Ascending aorta (tissue), 2 donors: ENCODE results near the gene VPS52. TPM values are rescaled to one million over a fixed set of nuclear protein-coding genes. Genes with fewer than 3 reads are reported as not detected.

ENCODE experiments used
- DNase-seq, 2 donors: peaks; one replicate each; pipeline ENCODE4 v3.0.0-alpha.2; 2019; ENCODE audit warnings: low spot score in 2 of 2
- H3K27ac ChIP-seq, 2 donors: fragments of 200-600 bp; sonication (generic); one replicate each; pipeline ENCODE4 v1.5.1; 2016 to 2017; ENCODE audit warnings: mild to moderate bottlenecking in 1 of 2
- H3K27me3 ChIP-seq: fragments of 200-600 bp; sonication (generic); one replicate; pipeline ENCODE4 v1.5.1; 2017
- H3K36me3 ChIP-seq, 2 donors: fragments of 200-600 bp; sonication (generic); one replicate each; pipeline ENCODE4 v1.5.1; 2016
- H3K4me1 ChIP-seq, 2 donors: fragments of 200-600 bp; sonication (generic); one replicate each; pipeline ENCODE4 v1.5.1; 2016 to 2017; ENCODE audit warnings: mild to moderate bottlenecking in 1 of 2
- H3K4me3 ChIP-seq, 2 donors: fragments of 200-600 bp; sonication (generic); one replicate each; pipeline ENCODE4 v1.5.1; 2016 to 2017; ENCODE audit warnings: mild to moderate bottlenecking in 1 of 2
- H3K9me3 ChIP-seq, 2 donors: fragments of 200-600 bp; sonication (generic); one replicate each; pipeline ENCODE4 v1.5.1; 2016
- intact Hi-C: fragments of 100-400 bp; cut with DNase I; formaldehyde crosslinking; loops from one replicate; pipeline ENCODE4 v1.15.1; 2023
- total RNA-seq: library from RNA; depleted of rRNA; stranded (reverse); fragments of >200 nt; gene quantifications from one replicate; pipeline ENCODE4 v1.1.0, GENCODE V29; 2016
- TF ChIP-seq, protein P1 (sequence below), 3 experiments: fragments of 200-600 bp in 2 of 3; fragments of 450-650 bp in 1 of 3; sonication (generic) in 2 of 3; IDR thresholded peaks; one replicate each; pipeline ENCODE4 v1.5.1; 2016 to 2019; ENCODE audit warnings: antibody characterized with exemption in 3 of 3, mild to moderate bottlenecking in 1 of 3, moderate library complexity in 1 of 3

VPS52 gene
- total RNA-seq, 1 donor from 2014 or later: 50.1 TPM

DNA sequence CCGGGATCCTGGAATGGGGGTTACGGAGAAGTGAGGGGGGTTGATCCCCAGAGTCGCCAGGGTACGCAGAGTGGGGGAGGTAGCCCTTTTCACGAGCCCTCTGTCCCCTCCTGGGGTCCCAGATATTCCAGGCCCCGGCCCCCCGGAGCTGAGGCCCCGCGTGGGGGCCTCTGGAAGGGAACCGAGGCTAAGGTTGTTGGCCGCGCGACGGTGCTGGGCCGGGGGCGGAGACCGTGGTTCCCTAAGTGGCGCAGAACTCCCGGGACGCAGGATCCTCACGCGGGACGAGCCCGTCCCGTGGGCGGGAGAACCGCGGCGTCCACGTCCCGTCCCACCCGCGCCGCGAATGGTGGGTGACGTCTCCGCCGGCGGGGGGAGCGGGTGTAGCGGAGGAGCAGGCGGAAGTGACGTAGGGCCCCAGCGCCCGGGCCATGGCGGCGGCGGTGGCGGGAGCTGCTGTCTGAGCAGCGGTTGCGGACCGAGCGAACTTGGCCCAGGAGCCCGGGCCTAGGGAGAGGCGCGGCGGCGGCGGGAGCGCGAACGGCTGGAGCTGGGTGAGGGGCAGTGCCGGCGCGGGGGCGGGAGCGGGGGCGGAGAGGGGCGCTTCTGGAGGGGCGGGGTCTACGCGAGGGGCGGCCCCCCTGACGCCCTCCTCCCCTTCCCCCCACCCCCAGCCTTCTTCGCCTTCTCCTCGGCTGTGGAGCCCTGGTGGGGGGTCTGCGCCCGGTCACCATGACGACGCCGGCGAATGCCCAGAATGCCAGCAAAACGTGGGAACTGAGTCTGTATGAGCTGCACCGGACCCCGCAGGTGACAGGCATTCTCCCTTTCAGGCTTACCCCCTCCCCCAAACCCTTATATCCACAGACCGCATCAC lies 63.3 kb downstream of the VPS52 start, which contains the start of gene RING1:
RING1 (plus strand) TSS at position 410 of the 877 bp plus-strand sequence; CDS start at position 733, 323 bp downstream.
- Histone ChIP-seq H3K9me3 (no peaks in the 10 kb centered on the region), H3K36me3 (peaks cover 4 to 18% of the 10 kb centered on the region in 2 donors), H3K27ac (peak within 1 kb of the TSS; percentile 94 to 95), H3K27me3 (no peaks in the 10 kb centered on the region), H3K4me3 (peak within 1 kb of the TSS; percentile 84 to 88), H3K4me1 (peaks cover under 1 to 20% of the 10 kb centered on the region in 2 donors)
- peak; percentile 51 to 94 for DNase-seq
- intact Hi-C loops: loop anchor here (1.0 to 5.0 kb wide), 5 partner anchors 8 to 204 kb away; partner anchors contain the start of genes KIFC1, PFDN6, PHF1 and RXRB
- TF ChIP-seq, protein P1, sequence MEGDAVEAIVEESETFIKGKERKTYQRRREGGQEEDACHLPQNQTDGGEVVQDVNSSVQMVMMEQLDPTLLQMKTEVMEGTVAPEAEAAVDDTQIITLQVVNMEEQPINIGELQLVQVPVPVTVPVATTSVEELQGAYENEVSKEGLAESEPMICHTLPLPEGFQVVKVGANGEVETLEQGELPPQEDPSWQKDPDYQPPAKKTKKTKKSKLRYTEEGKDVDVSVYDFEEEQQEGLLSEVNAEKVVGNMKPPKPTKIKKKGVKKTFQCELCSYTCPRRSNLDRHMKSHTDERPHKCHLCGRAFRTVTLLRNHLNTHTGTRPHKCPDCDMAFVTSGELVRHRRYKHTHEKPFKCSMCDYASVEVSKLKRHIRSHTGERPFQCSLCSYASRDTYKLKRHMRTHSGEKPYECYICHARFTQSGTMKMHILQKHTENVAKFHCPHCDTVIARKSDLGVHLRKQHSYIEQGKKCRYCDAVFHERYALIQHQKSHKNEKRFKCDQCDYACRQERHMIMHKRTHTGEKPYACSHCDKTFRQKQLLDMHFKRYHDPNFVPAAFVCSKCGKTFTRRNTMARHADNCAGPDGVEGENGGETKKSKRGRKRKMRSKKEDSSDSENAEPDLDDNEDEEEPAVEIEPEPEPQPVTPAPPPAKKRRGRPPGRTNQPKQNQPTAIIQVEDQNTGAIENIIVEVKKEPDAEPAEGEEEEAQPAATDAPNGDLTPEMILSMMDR (IDR thresholded peaks at IDR 0.05): no peak

- H3K27me3 ChIP-seq: no peaks in the 10 kb centered on the region
- peak overlapping the region; percentile 94 to 95 for H3K27ac ChIP-seq
- peaks cover 0 to 23% of the 10 kb centered on the region in 2 donors for H3K4me1 ChIP-seq
- TF ChIP-seq, protein P1 (IDR thresholded peaks at IDR 0.05): no peak
- H3K9me3 ChIP-seq: no peaks in the 10 kb centered on the region
- H3K4me3 ChIP-seq: peak overlapping the region; percentile 84 to 88
- peak in 1 of 2 donors; percentile 82 for DNase-seq
- H3K36me3 ChIP-seq: peaks cover 12 to 25% of the 10 kb centered on the region in 2 donors
- intact Hi-C loops: loop anchor here (1.0 to 5.0 kb wide), 5 partner anchors 7 to 205 kb away; partner anchors contain the start of genes KIFC1, PFDN6, PHF1 and RXRB
These were observed 64.1 kb downstream of the VPS52 start for GRCh38 chr6:33207552-33208090.

GRCh38 chr6:33206864-33207551 lies 64.7 kb downstream of the VPS52 start:
- intact Hi-C loops: loop anchor here (5.0 kb wide), 2 partner anchors 185 to 205 kb away; partner anchors contain the start of genes KIFC1 and PHF1
- peak in 1 of 2 donors; percentile 65 for DNase-seq
- no peaks in the 10 kb centered on the region for H3K27me3 ChIP-seq
- H3K27ac ChIP-seq: peak overlapping the region in 1 of 2 donors; percentile 94
- H3K9me3 ChIP-seq: no peaks in the 10 kb centered on the region
- peaks cover 18 to 31% of the 10 kb centered on the region in 2 donors for H3K36me3 ChIP-seq
- H3K4me1 ChIP-seq: peaks cover 0 to 29% of the 10 kb centered on the region in 2 donors
- H3K4me3 ChIP-seq: peak overlapping the region; percentile 84 to 88
- TF ChIP-seq, protein P1 (IDR thresholded peaks at IDR 0.05): no peak

GRCh38 chr6:33206027-33206863 lies 65.4 kb downstream of the VPS52 start:
- intact Hi-C loops: loop anchor here (5.0 kb wide), 2 partner anchors 186 to 206 kb away; partner anchors contain the start of genes KIFC1 and PHF1
- DNase-seq: peak in 1 of 2 donors; percentile 48
- H3K36me3 ChIP-seq: peaks cover 18 to 32% of the 10 kb centered on the region in 2 donors
- H3K9me3 ChIP-seq: no peaks in the 10 kb centered on the region
- no peak overlapping the region for H3K27ac ChIP-seq
- TF ChIP-seq, protein P1 (IDR thresholded peaks at IDR 0.05): no peak
- no peak overlapping the region for H3K4me3 ChIP-seq
- no peaks in the 10 kb centered on the region for H3K27me3 ChIP-seq
- peaks cover 5 to 37% of the 10 kb centered on the region in 2 donors for H3K4me1 ChIP-seq
